Endothelial cell of umbilical vein (primary cell): Measurements from ENCODE around the gene TUBGCP4. TPM values are rescaled to one million over a fixed set of nuclear protein-coding genes. Genes with fewer than 3 reads are reported as not detected.
"Not testable (repeated sequence)": the region's sequence is repeated elsewhere in the genome, so short reads cannot be mapped to it uniquely, and the experiment has no call there.

ENCODE experiments used
- BruUV-seq: library from RNA; stranded (reverse); fragments of 400-500 nt; replicated peaks from 2 replicates; lab custom pipeline; 2021; lab: Mats Ljungman, UMichigan
- CTCF ChIA-PET: fragments of 300-600, 350-600 bp; sonication (Branson Sonifier 250); formaldehyde crosslinking; loops from one replicate; lab custom pipeline; 2021; ENCODE audit warnings: antibody characterized with exemption, inconsistent platforms; lab: Charles Lee
- POLR2A ChIA-PET: fragments of 300-600, 350-600 bp; sonication (Branson Sonifier 250); formaldehyde crosslinking; loops from one replicate; lab custom pipeline; 2021; ENCODE audit warnings: antibody characterized with exemption, inconsistent platforms; lab: Charles Lee
- DNase-seq: peaks from one replicate; pipeline ENCODE4 v3.0.0-alpha.2; 2011; ENCODE audit warnings: low read depth, low spot score
- FAIRE-seq: peaks from 2 replicates; lab custom pipeline; 2011; peaks lifted over from hg19 to GRCh38; lab: Jason Lieb, UNC
- H2AFZ ChIP-seq: 2 replicates; pipeline ENCODE4 v1.6.0; 2012; ENCODE audit warnings: low read depth, low read length, control low read depth, inconsistent platforms
- H3K27ac ChIP-seq: 2 replicates; pipeline ENCODE4 v1.5.1; 2011; ENCODE audit warnings: low read depth, mild to moderate bottlenecking, control low read depth, low read length, moderate library complexity; ENCODE audit not compliant: insufficient read depth
- H3K27me3 ChIP-seq, 2 experiments: 2 replicates each; pipeline versions ENCODE4 v1.6.0 to v1.6.1; 2011; ENCODE audit warnings: low read length in 2 of 2, mixed read lengths in 1 of 2; ENCODE audit not compliant: control insufficient read depth in 2 of 2, insufficient read depth in 2 of 2
- H3K36me3 ChIP-seq, 2 experiments: 2 replicates in 1 of 2; 3 replicates in 1 of 2; pipeline ENCODE4 v1.5.1; 2011; ENCODE audit warnings: low read length in 2 of 2, mild to moderate bottlenecking in 1 of 2, moderate library complexity in 1 of 2; ENCODE audit not compliant: control insufficient read depth in 2 of 2, insufficient read depth in 2 of 2; ENCODE audit errors: extremely low read depth in 1 of 2
- H3K4me1 ChIP-seq: 3 replicates; pipeline ENCODE4 v1.5.1; 2011; ENCODE audit warnings: mild to moderate bottlenecking, low read length; ENCODE audit not compliant: control insufficient read depth, insufficient read depth; ENCODE audit errors: extremely low read depth
- H3K4me2 ChIP-seq: 2 replicates; pipeline ENCODE4 v1.6.1; 2011; ENCODE audit warnings: low read length, control low read depth, mixed read lengths; ENCODE audit not compliant: insufficient read depth
- H3K4me3 ChIP-seq, 3 experiments: fragments of 200-600 bp in 1 of 3; sonication (generic), shearing (Covaris generic) in 1 of 3; replicated peaks in 1 of 3; 2 replicates each; pipeline ENCODE4 v1.5.1; 2011 to 2016; ENCODE audit warnings: control low read depth in 3 of 3, low read length in 3 of 3, mild to moderate bottlenecking in 2 of 3, inconsistent platforms in 1 of 3, low read depth in 1 of 3, moderate library complexity in 1 of 3; ENCODE audit not compliant: insufficient read depth in 1 of 3
- H3K79me2 ChIP-seq: 2 replicates; pipeline ENCODE4 v1.6.0; 2012; ENCODE audit warnings: low read length, inconsistent platforms; ENCODE audit not compliant: control insufficient read depth, insufficient read depth
- H3K9ac ChIP-seq: replicated peaks from 2 replicates; pipeline ENCODE3; 2011; ENCODE audit warnings: low read length, control low read depth; ENCODE audit not compliant: insufficient read depth; ENCODE audit errors: extremely low read depth
- H3K9me1 ChIP-seq: replicated peaks from 3 replicates; pipeline ENCODE4 v1.6.0; 2011; ENCODE audit warnings: mild to moderate bottlenecking, low read length; ENCODE audit not compliant: control insufficient read depth, insufficient read depth; ENCODE audit errors: extremely low read depth
- H3K9me3 ChIP-seq: replicated peaks from 2 replicates; pipeline ENCODE4 v1.5.1; 2012; ENCODE audit warnings: low read length, inconsistent platforms; ENCODE audit not compliant: control insufficient read depth, insufficient read depth
- H4K20me1 ChIP-seq: replicated peaks from 2 replicates; pipeline ENCODE3; 2011; ENCODE audit warnings: mild to moderate bottlenecking, low read length; ENCODE audit not compliant: control insufficient read depth, insufficient read depth; ENCODE audit errors: extremely low read depth
- CTCF ChIP-seq, 2 donors: IDR thresholded peaks; 1 replicate in 1 of 2; 2 replicates in 1 of 2; pipeline ENCODE4 v1.5.1; 2011; ENCODE audit warnings: low read length in 2 of 2, mild to moderate bottlenecking in 2 of 2, moderate library complexity in 2 of 2, control low read depth in 1 of 2, inconsistent platforms in 1 of 2, low read depth in 1 of 2; ENCODE audit not compliant: insufficient read depth in 1 of 2; ENCODE audit errors: extremely low read depth in 1 of 2
- EZH2 ChIP-seq: IDR thresholded peaks from 2 replicates; pipeline ENCODE4 v1.6.1; 2012; ENCODE audit warnings: borderline replicate concordance, low read depth, mild to moderate bottlenecking, moderate library complexity, low read length, inconsistent platforms; ENCODE audit not compliant: severe bottlenecking
- FOS ChIP-seq: IDR thresholded peaks from 2 replicates; pipeline ENCODE4 v1.6.1; 2011; ENCODE audit warnings: mild to moderate bottlenecking, low read length, moderate library complexity, borderline replicate concordance; ENCODE audit not compliant: insufficient read depth
- MYC ChIP-seq: IDR thresholded peaks from one replicate; pipeline ENCODE4 v1.6.1; 2011; ENCODE audit warnings: mild to moderate bottlenecking, low read depth, low read length
- POLR2A ChIP-seq: IDR thresholded peaks from 2 replicates; pipeline ENCODE4 v1.6.1; 2012; ENCODE audit warnings: low read depth, mild to moderate bottlenecking, control low read depth, low read length
- POLR2AphosphoS5 ChIP-seq: IDR thresholded peaks from 2 replicates; pipeline ENCODE4 v1.6.1; 2012; ENCODE audit warnings: low read depth, mild to moderate bottlenecking, control low read depth, low read length, moderate library complexity; ENCODE audit not compliant: insufficient read depth
- dilution Hi-C: fragments of 300-500 bp; cut with MboI; formaldehyde crosslinking; loops from one replicate; pipeline ENCODE4 v1.15.0; 2019; ENCODE audit warnings: low sequenced_read_pairs; ENCODE audit not compliant: extremely low pct_ligation_motif_present
- intact Hi-C: fragments of 100-400 bp; cut with micrococcal nuclease; formaldehyde crosslinking; loops from one replicate; pipeline ENCODE4 v1.10.0; 2022
- polyA plus RNA-seq, 4 experiments: library from polyadenylated mRNA; depleted of rRNA in 3 of 4; stranded (reverse) in 3 of 4; unstranded in 1 of 4; fragments of >200 nt; gene quantifications; 2 replicates each; pipeline versions ENCODE4 v1.2.1 to v1.2.3, GENCODE V29; 2011 to 2012; ENCODE audit warnings: missing spikeins in 1 of 4
- total RNA-seq: library from RNA; stranded (reverse); gene quantifications from 2 replicates; pipeline ENCODE4 v1.2.3, GENCODE V29; 2021

TUBGCP4 gene
- total and polyA plus RNA-seq, 2 donors (not counting 3 experiments of a cell fraction or from before 2014, with no cell fraction given): 6.5 to 19.4 TPM

- CTCF ChIA-PET: interaction anchor here (1.1 to 1.3 kb wide), 4 partner anchors 14 to 25 kb away, joined by 3 to 6 read pairs (median 4); no protein-coding TSS in a partner anchor
- FAIRE-seq: no peak
- intact Hi-C loops (no loop called here), dilution Hi-C loops (no loop called here)
- H3K27ac ChIP-seq: no peak overlapping the region
- DNase-seq: no peak
- H3K4me3 ChIP-seq: no peak overlapping the region
- H3K27me3 ChIP-seq: no peaks in the 10 kb centered on the region
- no TSS peak for BruUV-seq
- no peaks in the 10 kb centered on the region for H4K20me1 ChIP-seq
- peaks cover 2 to 3% of the 10 kb centered on the region in 2 experiments for H3K36me3 ChIP-seq
- H2AFZ ChIP-seq: no peak overlapping the region
- H3K79me2 ChIP-seq: no peaks in the 10 kb centered on the region
- TF ChIP-seq CTCF (IDR thresholded peaks at IDR 0.05; ENCODE audit: extremely low read depth in 1 of 2, insufficient read depth in 1 of 2, low read depth in 1 of 2, low read length in 2 of 2) (no peak), FOS (no peak), POLR2AphosphoS5 (no peak), EZH2 (no peak), POLR2A (no peak), MYC (no peak)
- POLR2A ChIA-PET: no interaction called here
- H3K9ac ChIP-seq: no peak overlapping the region
- no peak overlapping the region for H3K4me2 ChIP-seq
- H3K9me1 ChIP-seq: no peaks in the 10 kb centered on the region
- no peaks in the 10 kb centered on the region for H3K4me1 ChIP-seq
- H3K9me3 ChIP-seq: no peaks in the 10 kb centered on the region
Measured at GRCh38 chr15:43390723-43391122, 19.8 kb downstream of the TUBGCP4 start.

GRCh38 chr15:43393592-43393991 is 22.7 kb downstream of the TUBGCP4 start:
- CTCF ChIA-PET: interaction anchor here (1.0 kb wide), 1 partner anchor 59 kb away, joined by 3 read pairs; no protein-coding TSS in a partner anchor
- H3K9me1 ChIP-seq, H3K9me3 ChIP-seq, H3K79me2 ChIP-seq, POLR2A ChIA-PET, H3K4me1 ChIP-seq, H3K27me3 ChIP-seq, H3K4me2 ChIP-seq, H3K9ac ChIP-seq, dilution Hi-C loops, H3K36me3 ChIP-seq, FAIRE-seq, H4K20me1 ChIP-seq, DNase-seq, intact Hi-C loops, H2AFZ ChIP-seq, H3K27ac ChIP-seq, H3K4me3 ChIP-seq, BruUV-seq: not testable (repeated sequence)
